GM18870 (cell line): Measurements from ENCODE around the gene C2CD3.

Experiments
- ATAC-seq: cut with Tn5 transposase; IDR thresholded peaks from one replicate; pipeline ENCODE4 v1.9.1; 2021; ENCODE audit warnings: moderate library complexity; ENCODE audit not compliant: unreplicated experiment

The C2CD3 gene

GRCh38 chr11:73983741-73984538 is 186.9 kb downstream of the C2CD3 start:
- no peak for ATAC-seq

- peak; percentile 47 for ATAC-seq
These were observed 187.6 kb downstream of the C2CD3 start for GRCh38 chr11:73982990-73983740.

- peak; percentile 22 for ATAC-seq
These were observed 188.2 kb downstream of the C2CD3 start, which contains the start of gene UCP2 for GRCh38 chr11:73982595-73982989. Gene UCP2 (minus strand): TSS chr11:73982843. CDS start chr11:73978378, 4,465 bp downstream.

- ATAC-seq = no peak
These were observed 189.6 kb downstream of the C2CD3 start for GRCh38 chr11:73981051-73981805.

GRCh38 chr11:73980001-73980961 is 190.5 kb downstream of the C2CD3 start:
- peak; percentile 47 for ATAC-seq

GRCh38 chr11:73978576-73979086 is 192.2 kb downstream of the C2CD3 start:
- ATAC-seq = no peak

GRCh38 chr11:73977856-73978519 is 192.8 kb downstream of the C2CD3 start:
- no peak for ATAC-seq

- ATAC-seq = no peak
These were observed 194.2 kb downstream of the C2CD3 start for GRCh38 chr11:73976451-73977151.

GRCh38 chr11:73975479-73975757 is 195.4 kb downstream of the C2CD3 start:
- ATAC-seq = no peak

GRCh38 chr11:73974604-73975478 is 196.0 kb downstream of the C2CD3 start:
- no peak for ATAC-seq

- ATAC-seq = no peak
These were observed 198.0 kb downstream of the C2CD3 start for GRCh38 chr11:73972620-73973449.

GRCh38 chr11:73972187-73972586 is 198.6 kb downstream of the C2CD3 start:
- no peak for ATAC-seq

- no peak for ATAC-seq
These were observed 199.6 kb downstream of the C2CD3 start for GRCh38 chr11:73971175-73971719.

GRCh38 chr11:73969991-73970800 is 200.6 kb downstream of the C2CD3 start:
- ATAC-seq = no peak

GRCh38 chr11:73969091-73969490 is 201.7 kb downstream of the C2CD3 start:
- ATAC-seq = no peak

- ATAC-seq = no peak
These were observed 202.3 kb downstream of the C2CD3 start for GRCh38 chr11:73968356-73968966.
